Tibial artery (tissue), 4 donors: Measurements from ENCODE around the gene COL25A1.
"Not testable (repeated sequence)": the region's sequence is repeated elsewhere in the genome, so short reads cannot be mapped to it uniquely, and the experiment has no call there.

Experiments
- DNase-seq, 2 donors: peaks; one replicate each; pipeline ENCODE4 v3.0.0-alpha.2; 2019
- H3K27ac ChIP-seq, 2 donors: fragments of 200-600 bp; sonication (generic) in 1 of 2; 1 replicate in 1 of 2; 2 replicates in 1 of 2; pipeline ENCODE4 v1.5.1; 2018 to 2019; ENCODE audit warnings: mild to moderate bottlenecking in 1 of 2
- H3K27me3 ChIP-seq, 2 donors: fragments of 200-600 bp; sonication (generic) in 1 of 2; one replicate each; pipeline versions ENCODE4 v1.5.1 to v1.6.0; 2016 to 2019
- H3K36me3 ChIP-seq, 3 donors: fragments of 200-600 bp; sonication (generic) in 2 of 3; one replicate each; pipeline ENCODE4 v1.5.1; 2016 to 2019; ENCODE audit warnings: mild to moderate bottlenecking in 2 of 3
- H3K4me1 ChIP-seq, 4 donors: fragments of 200-600 bp; sonication (generic) in 2 of 4; 1 replicate in 3 of 4; 2 replicates in 1 of 4; pipeline ENCODE4 v1.5.1; 2016 to 2019
- H3K4me3 ChIP-seq, 2 donors: fragments of 200-600 bp; sonication (generic) in 1 of 2; 1 replicate in 1 of 2; 2 replicates in 1 of 2; pipeline ENCODE4 v1.5.1; 2018 to 2019; ENCODE audit warnings: mild to moderate bottlenecking in 2 of 2
- H3K9me3 ChIP-seq, 3 donors: fragments of 200-600 bp; sonication (generic) in 1 of 3; one replicate each; pipeline ENCODE4 v1.5.1; 2016 to 2019
- CTCF ChIP-seq, 2 experiments: fragments of 200-600 bp in 1 of 2; fragments of 450-650 bp in 1 of 2; IDR thresholded peaks; one replicate each; pipeline ENCODE4 v1.5.1; 2017 to 2019; ENCODE audit warnings: antibody characterized with exemption in 2 of 2, mild to moderate bottlenecking in 1 of 2, moderate library complexity in 1 of 2
- intact Hi-C: fragments of 100-400 bp; cut with DNase I; formaldehyde crosslinking; loops from one replicate; pipeline ENCODE4 v1.15.0; 2023; ENCODE audit warnings: low total_unique reads

The COL25A1 gene

DNA sequence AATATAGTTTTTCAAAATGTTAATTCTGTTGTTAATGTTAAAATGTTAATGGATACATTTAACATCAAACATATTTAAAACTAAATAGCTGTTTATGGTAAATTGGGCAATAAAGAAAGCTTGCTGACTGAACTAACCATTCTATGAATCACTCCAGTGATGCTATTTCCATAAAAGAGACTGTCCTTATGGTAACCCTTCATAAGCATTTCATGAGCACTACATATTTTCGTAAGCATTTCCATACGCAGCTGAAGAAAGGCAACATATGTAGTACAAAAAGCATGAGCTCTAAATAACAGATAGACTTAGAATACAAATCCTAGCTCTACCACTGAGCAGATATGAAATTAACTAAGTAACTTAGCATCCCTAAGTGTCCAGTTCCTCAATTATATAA lies 188.9 kb downstream of the COL25A1 start:
- no peaks in the 10 kb centered on the region for H3K36me3 ChIP-seq
- H3K4me1 ChIP-seq = no peaks in the 10 kb centered on the region
- H3K9me3 ChIP-seq = no peaks in the 10 kb centered on the region
- no peak for DNase-seq
- TF ChIP-seq CTCF (IDR thresholded peaks at IDR 0.05) = no peak
- intact Hi-C loops = no loop called here
- H3K27ac ChIP-seq = no peak overlapping the region
- H3K4me3 ChIP-seq = no peak overlapping the region
- H3K27me3 ChIP-seq = no peaks in the 10 kb centered on the region

- Histone ChIP-seq H3K4me3 (no peak overlapping the region), H3K27ac (no peak overlapping the region), H3K36me3 (no peaks in the 10 kb centered on the region), H3K9me3 (no peaks in the 10 kb centered on the region), H3K27me3 (no peaks in the 10 kb centered on the region), H3K4me1 (no peaks in the 10 kb centered on the region)
- intact Hi-C loops = no loop called here
- DNase-seq = no peak
- TF ChIP-seq CTCF (IDR thresholded peaks at IDR 0.05) = no peak
Measured at GRCh38 chr4:109111031-109111430, 191.4 kb downstream of the COL25A1 start.

GRCh38 chr4:109108215-109108614 lies 194.2 kb downstream of the COL25A1 start:
- H3K9me3 ChIP-seq, H3K27me3 ChIP-seq, H3K4me3 ChIP-seq, DNase-seq, intact Hi-C loops, H3K27ac ChIP-seq, H3K36me3 ChIP-seq, H3K4me1 ChIP-seq: not testable (repeated sequence)

DNA sequence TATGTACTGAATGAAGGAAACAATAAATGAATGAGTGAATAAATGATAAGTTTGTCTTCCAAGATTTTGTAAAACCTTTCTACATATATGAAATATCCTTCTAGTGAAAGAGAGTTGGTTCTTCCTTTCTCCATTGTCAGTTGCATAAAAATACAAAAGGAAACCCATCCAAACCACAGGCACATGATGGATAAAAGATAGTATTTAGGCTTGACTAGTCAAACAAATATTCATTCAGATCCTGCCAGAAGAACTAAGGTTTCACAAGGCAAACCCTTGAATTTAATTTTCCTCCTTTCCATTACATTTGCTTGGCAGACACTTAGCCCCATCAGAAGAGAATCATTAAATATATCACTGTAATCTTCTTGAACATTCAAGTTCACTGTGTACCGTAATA lies 208.4 kb downstream of the COL25A1 start:
- no peaks in the 10 kb centered on the region for H3K9me3 ChIP-seq
- H3K4me1 ChIP-seq = no peaks in the 10 kb centered on the region
- no peak overlapping the region for H3K27ac ChIP-seq
- no peaks in the 10 kb centered on the region for H3K27me3 ChIP-seq
- intact Hi-C loops = no loop called here
- no peaks in the 10 kb centered on the region for H3K36me3 ChIP-seq
- no peak for TF ChIP-seq CTCF (IDR thresholded peaks at IDR 0.05)
- H3K4me3 ChIP-seq = no peak overlapping the region
- no peak for DNase-seq

DNA sequence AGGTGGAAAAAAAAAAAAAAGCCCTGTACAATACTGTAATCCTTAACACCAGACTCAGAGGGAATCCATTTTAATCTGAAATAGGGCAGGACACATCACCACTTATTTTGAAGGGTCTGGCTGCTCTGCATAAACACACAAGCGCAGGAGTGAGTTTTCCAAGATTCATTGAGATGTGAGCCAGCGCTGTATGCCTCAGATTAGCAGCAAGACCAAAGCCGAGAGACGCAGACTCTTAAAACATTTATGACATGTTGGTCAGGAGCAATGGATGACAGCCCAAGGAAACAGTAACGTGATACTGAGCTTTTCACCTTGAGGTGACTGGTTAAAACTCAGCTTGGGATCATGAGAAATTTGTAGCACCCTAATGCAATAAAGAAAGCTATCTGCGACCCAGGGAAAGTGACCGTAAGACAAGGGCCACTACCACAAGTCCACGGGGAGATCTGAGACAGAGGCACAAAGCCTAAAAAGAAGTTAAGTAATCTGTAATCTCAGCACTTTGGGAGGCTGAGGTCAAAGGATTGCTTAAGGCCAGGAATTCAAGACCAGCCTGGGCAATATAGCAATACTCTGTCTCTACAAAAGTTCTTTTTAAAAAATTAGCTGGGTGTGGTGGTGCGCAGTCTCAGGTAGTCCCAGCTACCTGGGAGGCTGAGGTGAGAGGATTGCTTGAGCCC lies 210.6 kb downstream of the COL25A1 start:
- no peak for DNase-seq
- intact Hi-C loops = no loop called here
- H3K4me3 ChIP-seq = no peak overlapping the region

GRCh38 chr4:109083911-109084310 lies 218.5 kb downstream of the COL25A1 start:
- Histone ChIP-seq H3K36me3 (no peaks in the 10 kb centered on the region), H3K4me3 (no peak overlapping the region), H3K4me1 (peaks cover 0 to 3% (median 0%) of the 10 kb centered on the region in 4 donors), H3K27ac (no peak overlapping the region), H3K9me3 (no peaks in the 10 kb centered on the region), H3K27me3 (peaks cover 0 to 3% of the 10 kb centered on the region in 2 donors)
- intact Hi-C loops = no loop called here
- TF ChIP-seq CTCF (IDR thresholded peaks at IDR 0.05) = no peak
- DNase-seq = no peak

More for the DNA sequence above, 210.6 kb downstream of the COL25A1 start:
- no peak for TF ChIP-seq CTCF (IDR thresholded peaks at IDR 0.05)
- H3K36me3 ChIP-seq = no peaks in the 10 kb centered on the region
- H3K27me3 ChIP-seq = peaks cover 0 to 2% of the 10 kb centered on the region in 2 donors
- no peaks in the 10 kb centered on the region for H3K9me3 ChIP-seq
- H3K27ac ChIP-seq = no peak overlapping the region
- H3K4me1 ChIP-seq = no peaks in the 10 kb centered on the region
